Neutrophil (primary cell): ENCODE results near the gene CHAC1.

Experiments
- H3K27ac ChIP-seq: fragments of 200-600 bp; sonication (generic); 2 replicates; pipeline ENCODE4 v1.5.1; 2016; ENCODE audit warnings: mild to moderate bottlenecking, moderate library complexity
- H3K27me3 ChIP-seq: fragments of 200-600 bp; sonication (generic); 2 replicates; pipeline ENCODE4 v1.6.0; 2016; ENCODE audit warnings: mild to moderate bottlenecking
- H3K36me3 ChIP-seq: fragments of 200-600 bp; sonication (generic); 2 replicates; pipeline ENCODE4 v1.5.1; 2017
- H3K4me1 ChIP-seq, 2 experiments: fragments of 200-600 bp in 1 of 2; sonication (generic) in 1 of 2; 1 replicate in 1 of 2; 2 replicates in 1 of 2; pipeline versions ENCODE4 v1.5.1 to v1.6.1; 2013 to 2016; ENCODE audit warnings: low read depth in 1 of 2, low read length in 1 of 2, mild to moderate bottlenecking in 1 of 2, moderate library complexity in 1 of 2; ENCODE audit not compliant: control insufficient read depth in 1 of 2, insufficient read depth in 1 of 2
- H3K4me3 ChIP-seq, 2 experiments: fragments of 200-600 bp in 1 of 2; sonication (generic) in 1 of 2; 1 replicate in 1 of 2; 2 replicates in 1 of 2; pipeline ENCODE4 v1.5.1; 2013 to 2016; ENCODE audit warnings: low read depth in 1 of 2, low read length in 1 of 2, mild to moderate bottlenecking in 1 of 2, moderate library complexity in 1 of 2
- H3K9me3 ChIP-seq: fragments of 200-600 bp; sonication (generic); 2 replicates; pipeline ENCODE4 v1.5.1; 2016
- TF ChIP-seq, protein P1 (sequence below): fragments of 200-600 bp; sonication (generic); IDR thresholded peaks from 2 replicates; pipeline ENCODE4 v1.5.1; 2016; ENCODE audit warnings: antibody characterized with exemption

CHAC1 gene

DNA sequence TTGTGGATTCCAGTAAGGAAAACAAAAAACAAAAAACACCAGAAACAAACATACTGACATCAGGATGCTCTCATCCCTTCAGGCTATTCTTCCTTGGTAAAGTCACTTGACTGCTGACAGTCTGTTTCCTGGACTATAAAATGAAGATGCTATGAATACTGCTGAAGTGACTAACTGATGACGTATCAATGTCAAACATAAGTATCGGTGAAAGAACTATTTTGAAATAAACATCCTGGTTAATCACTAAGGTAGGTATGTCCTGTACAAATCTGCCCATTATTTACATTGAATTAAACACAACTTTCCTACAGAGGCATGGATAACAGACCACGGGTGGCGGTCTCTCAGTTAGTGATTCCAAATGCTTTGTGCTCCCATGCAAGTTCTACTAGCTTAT is 45.9 kb downstream of the CHAC1 start:
- H3K9me3 ChIP-seq: no peaks in the 10 kb centered on the region
- H3K4me1 ChIP-seq: no peaks in the 10 kb centered on the region
- H3K27me3 ChIP-seq: no peaks in the 10 kb centered on the region
- TF ChIP-seq, protein P1, sequence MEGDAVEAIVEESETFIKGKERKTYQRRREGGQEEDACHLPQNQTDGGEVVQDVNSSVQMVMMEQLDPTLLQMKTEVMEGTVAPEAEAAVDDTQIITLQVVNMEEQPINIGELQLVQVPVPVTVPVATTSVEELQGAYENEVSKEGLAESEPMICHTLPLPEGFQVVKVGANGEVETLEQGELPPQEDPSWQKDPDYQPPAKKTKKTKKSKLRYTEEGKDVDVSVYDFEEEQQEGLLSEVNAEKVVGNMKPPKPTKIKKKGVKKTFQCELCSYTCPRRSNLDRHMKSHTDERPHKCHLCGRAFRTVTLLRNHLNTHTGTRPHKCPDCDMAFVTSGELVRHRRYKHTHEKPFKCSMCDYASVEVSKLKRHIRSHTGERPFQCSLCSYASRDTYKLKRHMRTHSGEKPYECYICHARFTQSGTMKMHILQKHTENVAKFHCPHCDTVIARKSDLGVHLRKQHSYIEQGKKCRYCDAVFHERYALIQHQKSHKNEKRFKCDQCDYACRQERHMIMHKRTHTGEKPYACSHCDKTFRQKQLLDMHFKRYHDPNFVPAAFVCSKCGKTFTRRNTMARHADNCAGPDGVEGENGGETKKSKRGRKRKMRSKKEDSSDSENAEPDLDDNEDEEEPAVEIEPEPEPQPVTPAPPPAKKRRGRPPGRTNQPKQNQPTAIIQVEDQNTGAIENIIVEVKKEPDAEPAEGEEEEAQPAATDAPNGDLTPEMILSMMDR: no peak
- H3K36me3 ChIP-seq: peaks cover 63% of the 10 kb centered on the region
- H3K4me3 ChIP-seq: no peak overlapping the region
- no peak overlapping the region for H3K27ac ChIP-seq

DNA sequence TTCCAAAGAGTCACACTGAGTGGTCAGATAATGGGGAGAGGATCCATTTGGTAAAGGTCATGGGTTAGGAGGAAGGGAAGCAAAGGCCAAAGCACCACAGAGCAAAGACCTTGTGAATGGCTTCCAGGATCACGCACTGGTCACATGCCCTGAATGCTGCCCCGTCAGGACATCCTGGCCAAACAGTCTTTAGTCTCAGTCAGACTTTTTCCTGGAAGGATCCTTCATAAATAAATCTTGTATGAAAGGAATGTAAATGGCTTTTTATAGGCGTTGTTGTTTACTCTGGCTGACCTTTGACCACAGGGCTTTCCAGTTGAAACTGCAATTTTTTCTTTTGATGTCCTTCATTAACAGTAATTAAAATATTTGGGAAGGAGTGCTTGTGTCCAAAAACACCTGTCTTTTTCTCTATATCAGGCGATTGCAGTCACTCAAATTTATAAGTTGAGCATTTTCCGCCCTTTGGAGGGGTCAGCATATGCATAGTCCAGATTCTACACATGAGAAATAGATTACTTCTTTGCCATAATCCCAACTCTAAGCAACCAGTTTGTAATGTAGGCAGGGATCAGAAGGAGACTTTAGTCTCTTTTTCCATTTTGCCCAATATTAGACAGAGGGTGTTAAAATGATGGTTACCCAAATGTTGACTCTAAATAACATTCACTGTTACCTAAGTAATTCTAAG is 48.4 kb downstream of the CHAC1 start:
- Histone ChIP-seq H3K4me3 (no peak overlapping the region), H3K27me3 (no peaks in the 10 kb centered on the region), H3K36me3 (peaks cover 52% of the 10 kb centered on the region), H3K9me3 (no peaks in the 10 kb centered on the region), H3K4me1 (no peaks in the 10 kb centered on the region), H3K27ac (no peak overlapping the region)
- TF ChIP-seq, protein P1: no peak

DNA sequence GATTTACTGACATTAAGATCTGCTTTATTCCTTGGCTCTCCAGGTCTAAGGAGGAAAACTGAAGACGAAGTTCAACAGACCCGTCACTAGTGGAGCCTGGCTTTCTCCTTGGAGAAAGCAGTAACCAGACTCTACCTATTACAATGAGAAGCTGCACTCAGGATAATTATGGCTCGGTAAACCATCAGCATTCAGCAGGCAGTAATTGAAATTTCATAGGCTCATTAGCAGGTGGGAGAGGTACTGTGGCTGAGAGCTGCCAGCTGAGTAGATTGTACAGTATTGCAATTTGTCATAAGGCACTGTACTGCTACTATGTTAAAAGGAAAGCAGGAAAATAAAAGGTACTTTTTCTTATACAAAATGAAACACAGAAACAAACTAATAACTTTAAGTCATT is 51.2 kb downstream of the CHAC1 start:
- TF ChIP-seq, protein P1: no peak

More for the DNA sequence above, 51.2 kb downstream of the CHAC1 start:
- no peaks in the 10 kb centered on the region for H3K27me3 ChIP-seq
- H3K4me3 ChIP-seq: no peak overlapping the region
- H3K4me1 ChIP-seq: no peaks in the 10 kb centered on the region
- no peaks in the 10 kb centered on the region for H3K9me3 ChIP-seq
- H3K27ac ChIP-seq: no peak overlapping the region
- peaks cover 43% of the 10 kb centered on the region for H3K36me3 ChIP-seq
